GM19455 (cell line): ENCODE data around the gene QKI.
"Not testable (repeated sequence)": the region's sequence is repeated elsewhere in the genome, so short reads cannot be mapped to it uniquely, and the experiment has no call there.

ENCODE experiments used
- ATAC-seq: cut with Tn5 transposase; IDR thresholded peaks from one replicate; pipeline ENCODE4 v1.9.1; 2021; ENCODE audit not compliant: unreplicated experiment

Gene QKI

GRCh38 chr6:163572612-163573011 lies 158.1 kb downstream of the QKI start:
- ATAC-seq: no peak

GRCh38 chr6:163573503-163574179 lies 159.1 kb downstream of the QKI start:
- ATAC-seq: no peak

- no peak for ATAC-seq
Measured at GRCh38 chr6:163576114-163576513, 161.6 kb downstream of the QKI start.

- no peak for ATAC-seq
Measured at GRCh38 chr6:163577404-163577803, 162.9 kb downstream of the QKI start.

- ATAC-seq: no peak
Measured at GRCh38 chr6:163579111-163579879, 164.8 kb downstream of the QKI start.

GRCh38 chr6:163579880-163580295 lies 165.4 kb downstream of the QKI start:
- ATAC-seq: no peak

GRCh38 chr6:163580311-163581030 lies 166.0 kb downstream of the QKI start:
- ATAC-seq: no peak

- ATAC-seq: no peak
Measured at GRCh38 chr6:163583558-163583957, 169.0 kb downstream of the QKI start.

- ATAC-seq: no peak
Measured at GRCh38 chr6:163585932-163586437, 171.5 kb downstream of the QKI start.

- no peak for ATAC-seq
Measured at GRCh38 chr6:163586888-163587287, 172.4 kb downstream of the QKI start.

- no peak for ATAC-seq
Measured at GRCh38 chr6:163588220-163588919, 173.9 kb downstream of the QKI start.

- no peak for ATAC-seq
Measured at GRCh38 chr6:163589387-163589786, 174.9 kb downstream of the QKI start.

GRCh38 chr6:163590132-163590531 lies 175.6 kb downstream of the QKI start:
- not testable (repeated sequence) for ATAC-seq

- no peak for ATAC-seq
Measured at GRCh38 chr6:163592872-163593271, 178.4 kb downstream of the QKI start.

GRCh38 chr6:163596174-163596573 lies 181.7 kb downstream of the QKI start:
- ATAC-seq: no peak

- no peak for ATAC-seq
Measured at GRCh38 chr6:163599136-163599535, 184.6 kb downstream of the QKI start.

- ATAC-seq: no peak
Measured at GRCh38 chr6:163599684-163600083, 185.2 kb downstream of the QKI start.

GRCh38 chr6:163600331-163600730 lies 185.8 kb downstream of the QKI start:
- ATAC-seq: no peak

GRCh38 chr6:163600781-163601180 lies 186.3 kb downstream of the QKI start:
- ATAC-seq: no peak

- ATAC-seq: no peak
Measured at GRCh38 chr6:163602851-163603250, 188.3 kb downstream of the QKI start.

GRCh38 chr6:163603395-163603794 lies 188.9 kb downstream of the QKI start:
- no peak for ATAC-seq
